Panc1 (cell line): ENCODE measurements around the gene MUC5AC.

ENCODE experiments used
- CTCF ChIP-seq: fragments of 450-650 bp; IDR thresholded peaks from 2 replicates; pipeline ENCODE4 v1.5.1; 2017; ENCODE audit warnings: mild to moderate bottlenecking
- POLR2AphosphoS5 ChIP-seq: IDR thresholded peaks from 2 replicates; pipeline ENCODE4 v1.6.1; 2012; ENCODE audit warnings: mild to moderate bottlenecking, low read depth, low read length, moderate library complexity
- REST ChIP-seq, 2 experiments: IDR thresholded peaks; 2 replicates each; pipeline ENCODE4 v1.6.1; 2011 to 2012; ENCODE audit warnings: low read depth in 2 of 2, control low read depth in 1 of 2, low read length in 1 of 2, mild to moderate bottlenecking in 1 of 2, moderate library complexity in 1 of 2; ENCODE audit not compliant: insufficient read depth in 1 of 2
- SIN3A ChIP-seq: IDR thresholded peaks from 2 replicates; pipeline ENCODE4 v1.6.1; 2012; ENCODE audit warnings: low read depth, mild to moderate bottlenecking, low read length, moderate library complexity, borderline replicate concordance; ENCODE audit not compliant: insufficient read depth

- TF ChIP-seq CTCF: no peak
- no peak for TF ChIP-seq POLR2AphosphoS5
- TF ChIP-seq SIN3A: no peak
- no peak for TF ChIP-seq REST (IDR thresholded peaks at IDR 0.05; ENCODE audit: insufficient read depth in 1 of 2, low read depth in 2 of 2, low read length in 1 of 2)
Observed at GRCh38 chr11:1205121-1205986, 47.6 kb downstream of the MUC5AC start.
